ENCODE results near the gene CERS5.
A peak's percentile ranks its signal among the peaks of the same experiment; 100 is the strongest.
"Not testable (repeated sequence)": the region's sequence is repeated elsewhere in the genome, so short reads cannot be mapped to it uniquely, and the experiment has no call there.

CERS5 gene

DNA sequence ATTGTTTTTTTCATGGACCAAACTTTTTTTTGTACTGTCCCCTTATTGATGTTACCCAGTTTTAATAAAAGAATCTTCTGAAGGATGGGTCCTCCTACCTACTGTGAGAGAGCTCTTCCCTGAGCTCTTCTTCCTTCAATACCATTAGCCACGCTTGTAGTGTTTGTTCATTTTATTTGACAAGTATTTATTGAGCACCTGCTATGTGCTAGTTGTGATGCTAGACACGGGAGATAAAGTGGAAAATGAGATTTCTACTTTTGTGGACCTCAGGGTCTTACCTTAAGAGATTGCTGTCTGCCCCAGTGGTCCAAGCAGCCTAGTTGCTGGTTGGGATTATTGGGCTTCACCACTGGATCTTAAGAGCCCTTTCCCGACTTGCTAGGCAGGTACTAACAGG, 66.6 kb downstream of the CERS5 start:
- DNase-seq: no peak

GRCh38 chr12:50099302-50100008, 67.7 kb downstream of the CERS5 start:
- no peak for DNase-seq

GRCh38 chr12:50097952-50098351, 69.2 kb downstream of the CERS5 start:
- no peak for DNase-seq

DNA sequence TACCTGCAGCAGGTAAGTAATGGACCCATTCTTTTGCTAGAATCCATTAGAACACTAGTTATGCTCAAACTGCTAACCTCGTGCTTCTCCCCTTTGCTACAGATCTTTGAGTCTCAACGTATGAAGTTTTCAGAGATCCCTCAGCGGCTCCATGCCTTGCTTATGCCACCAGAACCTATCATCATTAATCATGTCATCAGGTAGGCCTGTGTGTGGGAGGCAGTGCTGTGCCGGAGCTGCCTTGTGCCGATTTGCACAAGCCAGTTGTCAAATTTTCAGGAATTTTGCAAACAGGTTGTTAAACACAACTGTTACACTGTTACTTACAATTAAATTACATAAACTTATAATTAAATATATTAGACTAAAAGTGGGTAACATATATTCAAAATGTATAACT, 76.8 kb downstream of the CERS5 start:
- no peak for DNase-seq

- DNase-seq: no peak
These were observed 77.4 kb downstream of the CERS5 start for GRCh38 chr12:50089730-50090129.

GRCh38 chr12:50088577-50089335, 78.4 kb downstream of the CERS5 start:
- DNase-seq: peak; percentile 46

GRCh38 chr12:50087995-50088394, 79.2 kb downstream of the CERS5 start:
- no peak for DNase-seq

DNA sequence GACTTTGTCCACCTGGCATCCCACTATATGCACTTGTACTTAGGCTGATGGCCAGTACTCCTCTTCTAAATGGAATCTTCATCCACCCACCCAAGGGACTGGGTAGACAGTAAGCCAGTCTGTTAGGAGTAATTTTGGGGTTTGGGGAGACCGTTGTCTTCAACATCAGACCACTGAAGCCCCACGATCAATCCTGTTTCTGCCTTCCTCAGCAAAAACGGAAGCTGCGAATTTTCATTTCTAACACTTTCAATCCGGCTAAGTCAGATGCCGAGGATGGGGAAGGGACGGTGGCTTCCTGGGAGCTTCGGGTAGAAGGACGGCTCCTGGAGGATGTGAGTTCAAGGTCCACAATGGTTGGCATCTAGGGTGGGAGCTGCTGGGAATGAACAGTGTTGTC, 80.0 kb downstream of the CERS5 start:
- no peak for DNase-seq

DNA sequence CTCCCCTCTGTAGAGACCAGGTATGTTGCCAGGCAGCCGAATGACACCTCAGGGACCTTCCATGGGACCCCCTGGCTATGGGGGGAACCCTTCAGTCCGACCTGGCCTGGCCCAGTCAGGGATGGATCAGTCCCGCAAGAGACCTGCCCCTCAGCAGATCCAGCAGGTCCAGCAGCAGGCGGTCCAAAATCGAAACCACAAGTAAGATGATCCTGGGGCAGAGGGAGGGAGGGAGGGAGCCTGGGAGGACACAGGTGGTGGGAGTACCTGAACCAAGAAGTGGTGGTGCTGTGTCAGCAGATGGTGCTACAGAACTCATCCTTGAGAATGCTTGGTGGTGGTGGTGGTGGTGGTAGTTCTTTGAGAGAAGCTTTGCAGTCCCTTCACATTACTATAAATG, 81.0 kb downstream of the CERS5 start:
- no peak for DNase-seq

DNA sequence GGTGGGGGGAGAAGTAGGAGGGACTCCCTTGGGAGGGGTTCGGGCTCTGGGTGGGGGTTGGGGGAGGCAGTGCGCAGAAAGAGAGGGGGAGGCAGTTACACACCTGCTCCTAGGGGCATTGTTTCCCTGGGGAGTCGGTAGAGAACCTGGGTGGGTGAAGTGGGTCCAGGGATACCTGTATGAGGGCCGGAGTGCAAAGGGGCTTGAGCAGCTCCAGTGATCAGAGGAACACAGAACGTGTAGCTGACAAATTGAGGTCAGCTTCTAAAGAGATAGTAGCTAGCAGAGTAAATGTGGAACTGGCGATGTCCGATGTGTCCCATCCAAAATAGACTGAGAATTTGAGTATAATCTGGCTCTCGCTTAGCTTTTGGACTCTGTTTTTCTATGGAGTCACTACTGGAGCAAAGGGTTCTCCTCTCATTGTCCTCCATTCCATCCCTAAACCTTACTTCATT, 81.5 kb downstream of the CERS5 start:
- DNase-seq: no peak

GRCh38 chr12:50084775-50085614, 82.2 kb downstream of the CERS5 start, which contains the start of gene SMARCD1:
Gene SMARCD1, plus strand, starts transcription at chr12:50085342. Its CDS starts 28 bp downstream, at chr12:50085370.
- peak; percentile 96 for DNase-seq

DNA sequence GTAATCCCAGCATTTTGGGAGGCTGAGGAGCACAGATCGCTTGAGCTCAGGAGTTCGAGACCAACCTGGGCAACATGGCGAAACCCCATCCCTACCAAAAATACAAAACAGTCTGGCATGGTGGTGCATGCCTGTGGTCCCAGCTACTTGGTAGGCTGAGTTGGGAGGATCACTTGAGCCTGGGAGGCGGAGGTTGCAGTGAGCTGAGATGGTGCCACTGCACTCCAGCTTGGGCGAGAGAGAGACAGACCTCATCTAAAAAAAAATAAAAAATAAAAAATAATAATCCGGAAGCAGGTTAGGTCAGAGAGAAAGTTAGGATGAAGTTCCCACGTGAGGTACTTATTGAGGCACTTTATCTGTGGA, 82.8 kb downstream of the CERS5 start:
- DNase-seq: not testable (repeated sequence)

DNA sequence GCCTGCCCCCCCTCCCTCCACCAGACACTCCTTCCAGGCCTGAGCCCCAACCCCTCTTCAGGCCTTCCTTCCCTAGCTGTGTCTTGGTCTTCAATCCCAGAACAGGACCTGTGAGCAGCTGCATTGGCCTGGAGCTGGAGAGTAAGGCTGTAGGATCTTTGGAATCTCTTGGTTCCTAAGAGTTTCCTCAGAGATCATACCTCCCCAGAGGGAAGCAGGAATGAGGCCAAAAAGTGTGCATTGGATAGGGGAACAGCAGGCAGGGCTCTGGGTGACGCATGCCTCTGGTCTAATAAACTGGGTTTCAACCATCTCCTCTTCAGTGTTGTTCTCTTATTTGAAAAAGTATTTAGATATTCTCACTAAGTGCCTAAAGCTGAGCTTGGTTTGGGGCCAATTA, 83.9 kb downstream of the CERS5 start:
- DNase-seq: no peak

GRCh38 chr12:50082644-50083043, 84.5 kb downstream of the CERS5 start:
- no peak for DNase-seq

- no peak for DNase-seq
These were observed 85.9 kb downstream of the CERS5 start for GRCh38 chr12:50081096-50081808.

- DNase-seq: no peak
These were observed 87.4 kb downstream of the CERS5 start for GRCh38 chr12:50079771-50080170.
